ENCODE measurements around the gene COLEC12.

The COLEC12 gene

DNA sequence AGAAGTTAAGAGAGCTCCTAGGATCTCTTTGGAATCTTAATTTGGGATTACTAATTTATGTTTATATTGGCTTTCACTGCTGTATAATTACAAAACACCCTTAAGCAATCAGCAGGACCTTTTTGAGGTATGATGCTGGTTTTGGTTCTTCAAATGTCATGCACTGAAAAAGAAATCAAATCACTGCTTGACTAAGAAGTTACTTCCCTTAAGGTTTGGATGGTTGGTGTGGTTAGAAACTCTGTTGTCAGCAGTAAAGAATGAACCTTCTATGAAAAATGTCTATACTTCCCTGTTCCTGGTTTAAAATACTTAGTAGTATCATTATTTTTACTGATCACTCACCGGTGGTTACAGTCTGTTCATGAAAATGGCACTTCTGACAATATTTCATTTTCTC, 5.5 kb downstream of the COLEC12 start:
- no peak for DNase-seq
- no peak for TF ChIP-seq CTCF (IDR thresholded peaks at IDR 0.05; ENCODE audit: low read depth, low read length, missing control alignments)
- H3K27ac ChIP-seq: no peak overlapping the region

DNA sequence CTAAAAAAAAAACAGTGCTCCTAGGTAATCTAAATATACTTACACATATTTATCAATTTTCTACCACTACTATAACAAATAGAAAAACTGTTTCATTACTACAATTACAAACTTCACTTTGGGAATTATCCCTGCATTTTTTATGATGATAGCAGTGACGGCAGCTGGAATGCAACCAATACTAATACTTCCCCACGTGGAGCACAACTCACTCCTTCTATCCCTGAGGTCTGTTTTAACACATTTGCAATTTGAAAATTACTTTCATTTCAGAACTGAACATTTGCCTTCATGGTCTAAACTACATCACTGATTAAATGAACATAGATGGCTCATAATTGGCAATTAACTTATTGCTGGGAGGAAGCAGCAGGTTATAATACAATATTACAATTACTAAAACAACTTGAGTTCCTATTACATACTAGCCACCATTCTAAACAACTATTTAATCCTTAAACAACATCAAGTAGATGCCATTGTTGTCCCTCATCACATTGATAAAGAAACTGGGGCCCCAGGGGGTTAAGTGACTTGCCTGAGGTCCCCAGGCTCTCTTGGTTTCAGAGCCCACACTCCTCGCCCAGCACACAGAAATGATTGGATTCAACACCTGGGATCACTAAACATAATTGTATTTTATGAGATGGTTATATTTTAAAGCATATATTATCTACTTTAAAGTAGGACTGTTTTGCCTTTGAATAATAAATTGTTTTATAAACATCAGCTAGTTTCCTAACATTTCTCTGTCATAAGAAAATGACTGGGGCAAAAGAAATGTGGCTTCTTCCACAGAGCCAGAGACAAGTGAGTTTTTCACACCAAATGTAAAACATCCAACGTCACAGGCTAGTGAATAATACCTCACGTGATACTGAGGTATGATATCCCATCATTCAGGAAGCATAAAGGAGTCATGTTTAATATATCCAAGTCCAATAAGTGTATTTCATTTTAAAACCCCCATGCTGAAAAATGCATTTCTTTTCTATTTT, 6.2 kb downstream of the COLEC12 start:
- no peak for TF ChIP-seq CTCF (IDR thresholded peaks at IDR 0.05; ENCODE audit: low read depth, low read length, missing control alignments)
- Histone ChIP-seq H3K27ac (no peak overlapping the region), H3K27me3 (replicated peaks) (no peaks in the 10 kb centered on the region)

More for the DNA sequence above, 5.5 kb downstream of the COLEC12 start:
- no peaks in the 10 kb centered on the region for H3K36me3 ChIP-seq (replicated peaks)
- in situ Hi-C loops (cut with HindIII; ENCODE audit: low pct_ligation_motif_present, low sequenced_read_pairs): no loop called here
- no peak overlapping the region for H3K4me3 ChIP-seq (ENCODE audit: low read depth, low read length)
- no peaks in the 10 kb centered on the region for H3K27me3 ChIP-seq (replicated peaks)

DNA sequence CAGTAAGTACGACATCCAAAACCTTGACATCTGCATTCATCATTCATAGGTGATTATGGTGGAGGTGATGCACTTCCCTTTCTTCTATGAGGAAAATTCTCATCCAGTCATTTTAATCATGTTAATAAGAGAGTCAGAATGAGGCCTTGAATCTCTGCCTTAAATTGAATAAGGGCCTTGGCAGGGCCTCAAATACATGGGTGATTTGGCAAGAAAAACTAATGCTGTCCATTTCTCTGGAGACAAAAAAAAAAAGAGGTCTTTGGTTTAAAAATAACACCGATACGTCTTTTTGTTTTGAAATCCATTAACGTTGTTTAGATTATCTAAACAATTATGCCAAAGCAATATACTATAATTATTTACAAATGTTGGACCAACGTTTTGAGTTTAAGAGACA, 8.1 kb downstream of the COLEC12 start:
- Histone ChIP-seq H3K4me3 (ENCODE audit: low read depth, low read length) (no peak overlapping the region), H3K27me3 (replicated peaks) (no peaks in the 10 kb centered on the region), H3K36me3 (replicated peaks) (no peaks in the 10 kb centered on the region), H3K27ac (no peak overlapping the region)
- in situ Hi-C loops (cut with HindIII; ENCODE audit: low pct_ligation_motif_present, low sequenced_read_pairs): no loop called here
- no peak for DNase-seq
- TF ChIP-seq CTCF (IDR thresholded peaks at IDR 0.05; ENCODE audit: low read depth, low read length, missing control alignments): no peak

More for the DNA sequence above, 6.2 kb downstream of the COLEC12 start:
- peak; percentile 42 for DNase-seq
- in situ Hi-C loops (cut with HindIII; ENCODE audit: low pct_ligation_motif_present, low sequenced_read_pairs): no loop called here
- no peaks in the 10 kb centered on the region for H3K36me3 ChIP-seq (replicated peaks)
- no peak overlapping the region for H3K4me3 ChIP-seq (ENCODE audit: low read depth, low read length)

- in situ Hi-C loops (cut with HindIII; ENCODE audit: low pct_ligation_motif_present, low sequenced_read_pairs): no loop called here
- H3K4me3 ChIP-seq (ENCODE audit: low read depth, low read length): no peak overlapping the region
- H3K27ac ChIP-seq: no peak overlapping the region
- TF ChIP-seq CTCF (IDR thresholded peaks at IDR 0.05; ENCODE audit: low read depth, low read length, missing control alignments): no peak
- DNase-seq: no peak
- H3K36me3 ChIP-seq (replicated peaks): no peaks in the 10 kb centered on the region
- H3K27me3 ChIP-seq (replicated peaks): no peaks in the 10 kb centered on the region
These were observed 9.9 kb downstream of the COLEC12 start for GRCh38 chr18:490624-491023.

GRCh38 chr18:490024-490366, 10.5 kb downstream of the COLEC12 start:
- DNase-seq: no peak
- in situ Hi-C loops (cut with HindIII; ENCODE audit: low pct_ligation_motif_present, low sequenced_read_pairs): no loop called here
- Histone ChIP-seq H3K27ac (peak overlapping the region; percentile 6), H3K27me3 (replicated peaks) (no peaks in the 10 kb centered on the region), H3K4me3 (ENCODE audit: low read depth, low read length) (no peak overlapping the region), H3K36me3 (replicated peaks) (no peaks in the 10 kb centered on the region)
- TF ChIP-seq CTCF (IDR thresholded peaks at IDR 0.05; ENCODE audit: low read depth, low read length, missing control alignments): no peak
